Right atrium auricular region (tissue), 2 donors: Measurements from ENCODE around the gene BDNF. TPM values are rescaled to one million over a fixed set of nuclear protein-coding genes. Genes with fewer than 3 reads are reported as not detected.
A peak's percentile ranks its signal among the peaks of the same experiment; 100 is the strongest.

Source experiments
- DNase-seq: peaks from one replicate; pipeline ENCODE4 v3.0.0-alpha.2; 2019; ENCODE audit warnings: low spot score
- H3K27ac ChIP-seq, 2 donors: fragments of 200-600 bp; sonication (generic); 1 replicate in 1 of 2; 2 replicates in 1 of 2; pipeline ENCODE4 v1.5.1; 2016 to 2019
- H3K27me3 ChIP-seq, 2 donors: fragments of 200-600 bp; sonication (generic); one replicate each; pipeline versions ENCODE4 v1.5.1 to v1.6.0; 2017 to 2019
- H3K36me3 ChIP-seq: fragments of 200-600 bp; sonication (generic); one replicate; pipeline ENCODE4 v1.5.1; 2016
- H3K4me1 ChIP-seq, 2 donors: fragments of 200-600 bp; sonication (generic); one replicate each; pipeline versions ENCODE4 v1.5.1 to v1.6.0; 2017 to 2019
- H3K4me3 ChIP-seq, 2 donors: fragments of 200-600 bp; sonication (generic); 1 replicate in 1 of 2; 2 replicates in 1 of 2; pipeline ENCODE4 v1.5.1; 2017 to 2019; ENCODE audit warnings: mild to moderate bottlenecking in 1 of 2, moderate library complexity in 1 of 2
- H3K9me3 ChIP-seq, 2 donors: fragments of 200-600 bp; sonication (generic); one replicate each; pipeline ENCODE4 v1.5.1; 2019
- total RNA-seq, 2 donors: library from RNA; depleted of rRNA; stranded (reverse); fragments of >200 nt; gene quantifications; one replicate each; pipeline ENCODE4 v1.1.0, GENCODE V29; 2016
- TF ChIP-seq, protein P1 (sequence below), 2 donors: fragments of 200-600 bp; sonication (generic); IDR thresholded peaks; one replicate each; pipeline ENCODE4 v1.5.1; 2019; ENCODE audit warnings: antibody characterized with exemption in 2 of 2

The BDNF gene
- total RNA-seq, 2 donors from 2014 or later, result 0.20 TPM; not detected in 1

GRCh38 chr11:27722953-27723344 is 22.7 kb upstream of the BDNF start:
- Histone ChIP-seq H3K4me1 (peaks cover 0 to 36% of the 10 kb centered on the region in 2 donors), H3K9me3 (no peaks in the 10 kb centered on the region), H3K4me3 (peak overlapping the region in 1 of 2 donors; percentile 44), H3K27me3 (peaks cover 11 to 36% of the 10 kb centered on the region in 2 donors), H3K36me3 (no peaks in the 10 kb centered on the region), H3K27ac (no peak overlapping the region)
- no peak for DNase-seq
- TF ChIP-seq, protein P1, sequence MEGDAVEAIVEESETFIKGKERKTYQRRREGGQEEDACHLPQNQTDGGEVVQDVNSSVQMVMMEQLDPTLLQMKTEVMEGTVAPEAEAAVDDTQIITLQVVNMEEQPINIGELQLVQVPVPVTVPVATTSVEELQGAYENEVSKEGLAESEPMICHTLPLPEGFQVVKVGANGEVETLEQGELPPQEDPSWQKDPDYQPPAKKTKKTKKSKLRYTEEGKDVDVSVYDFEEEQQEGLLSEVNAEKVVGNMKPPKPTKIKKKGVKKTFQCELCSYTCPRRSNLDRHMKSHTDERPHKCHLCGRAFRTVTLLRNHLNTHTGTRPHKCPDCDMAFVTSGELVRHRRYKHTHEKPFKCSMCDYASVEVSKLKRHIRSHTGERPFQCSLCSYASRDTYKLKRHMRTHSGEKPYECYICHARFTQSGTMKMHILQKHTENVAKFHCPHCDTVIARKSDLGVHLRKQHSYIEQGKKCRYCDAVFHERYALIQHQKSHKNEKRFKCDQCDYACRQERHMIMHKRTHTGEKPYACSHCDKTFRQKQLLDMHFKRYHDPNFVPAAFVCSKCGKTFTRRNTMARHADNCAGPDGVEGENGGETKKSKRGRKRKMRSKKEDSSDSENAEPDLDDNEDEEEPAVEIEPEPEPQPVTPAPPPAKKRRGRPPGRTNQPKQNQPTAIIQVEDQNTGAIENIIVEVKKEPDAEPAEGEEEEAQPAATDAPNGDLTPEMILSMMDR (IDR thresholded peaks at IDR 0.05), result no peak

DNA sequence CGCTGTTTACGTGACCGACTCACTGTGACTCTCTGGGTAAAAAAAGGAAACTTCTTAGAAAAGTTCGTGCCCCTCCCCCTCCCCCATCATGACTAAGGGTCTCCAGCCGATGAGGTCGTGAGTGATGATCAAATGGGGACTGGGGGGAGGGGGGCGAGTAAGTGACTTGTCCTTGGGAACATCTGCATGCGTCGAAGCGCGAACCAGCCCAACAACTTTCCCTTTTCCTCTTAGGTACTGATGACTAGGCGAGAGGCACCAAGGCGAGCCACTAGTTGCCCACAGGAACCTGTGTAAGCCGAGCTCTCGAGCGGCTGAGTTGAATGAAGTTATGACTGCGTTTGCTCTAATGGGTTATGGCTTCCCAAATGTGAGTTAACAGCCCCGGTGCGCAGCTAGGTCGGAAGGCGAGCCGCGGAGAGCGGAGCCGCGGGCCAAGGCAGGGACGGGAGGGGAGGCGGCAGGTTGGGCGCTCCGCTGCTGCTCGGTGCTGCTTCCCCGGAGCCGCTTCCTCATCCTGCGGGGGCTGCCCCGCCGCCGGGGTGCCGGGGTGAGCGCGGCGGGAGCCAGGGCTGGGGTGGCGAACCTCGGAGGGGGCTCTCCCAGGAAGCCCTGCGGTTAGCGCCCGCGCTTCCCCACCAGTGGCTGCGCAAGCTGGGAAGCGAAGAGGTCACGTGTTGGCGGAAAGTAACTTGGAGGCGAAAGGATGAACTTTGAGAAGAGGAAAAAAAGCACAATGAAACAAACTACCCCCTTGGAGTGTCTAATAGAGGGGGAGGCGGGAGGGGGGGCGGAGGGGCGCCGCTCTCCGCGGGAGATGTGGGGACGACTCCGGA is 22.1 kb upstream of the BDNF start:
- H3K36me3 ChIP-seq, result no peaks in the 10 kb centered on the region

DNA sequence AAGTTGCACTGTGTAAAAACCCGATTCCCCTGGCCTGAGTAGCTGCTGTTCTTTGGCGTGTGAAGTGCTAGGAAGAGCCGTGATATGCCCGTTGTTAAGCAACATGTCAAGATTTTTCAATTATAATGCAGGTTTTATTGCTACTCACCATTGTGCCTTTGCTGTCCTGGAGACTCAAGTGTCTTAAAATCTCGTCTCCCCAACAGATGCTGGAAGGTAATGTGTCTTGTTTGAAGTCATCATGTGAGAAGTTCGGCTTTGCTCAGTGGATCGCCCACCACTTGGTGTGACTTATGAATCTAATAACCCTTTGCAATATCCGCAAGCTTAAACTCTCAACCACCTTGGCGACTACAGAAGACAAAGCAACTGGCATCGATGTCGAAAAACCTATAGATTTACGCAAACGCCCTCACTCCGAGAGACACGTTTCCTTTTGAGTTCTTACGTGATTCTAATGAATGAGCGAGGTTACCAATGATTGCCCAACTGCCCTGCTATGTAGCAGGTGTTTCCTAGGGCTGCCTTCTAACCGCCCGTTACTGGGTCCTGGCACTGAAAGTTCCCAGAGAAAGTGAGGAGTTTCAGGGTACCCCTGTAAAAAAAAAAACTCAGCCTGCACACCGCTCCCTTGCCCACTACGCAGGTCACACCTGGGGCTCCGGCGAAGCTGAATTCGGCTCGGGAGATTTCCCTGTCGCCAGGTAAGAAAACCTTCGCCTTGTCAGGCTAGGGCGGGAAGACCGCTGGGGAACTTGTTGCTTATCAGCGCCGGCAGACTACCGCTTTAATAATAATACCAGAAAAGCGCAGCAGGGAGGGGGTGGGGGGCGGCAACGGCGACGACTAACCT is 21.2 kb upstream of the BDNF start:
- Histone ChIP-seq H3K36me3 (no peaks in the 10 kb centered on the region), H3K4me1 (peaks cover 0 to 38% of the 10 kb centered on the region in 2 donors), H3K27ac (no peak overlapping the region), H3K4me3 (peak overlapping the region in 1 of 2 donors; percentile 44), H3K9me3 (no peaks in the 10 kb centered on the region), H3K27me3 (peaks cover 11 to 38% of the 10 kb centered on the region in 2 donors)
- no peak for DNase-seq
- TF ChIP-seq, protein P1 (IDR thresholded peaks at IDR 0.05), result no peak

More for the DNA sequence above, 22.1 kb upstream of the BDNF start:
- TF ChIP-seq, protein P1 (IDR thresholded peaks at IDR 0.05), result no peak
- no peak for DNase-seq
- no peak overlapping the region for H3K27ac ChIP-seq
- H3K27me3 ChIP-seq, result peaks cover 11 to 38% of the 10 kb centered on the region in 2 donors
- peaks cover 0 to 38% of the 10 kb centered on the region in 2 donors for H3K4me1 ChIP-seq
- H3K4me3 ChIP-seq, result peak overlapping the region in 1 of 2 donors; percentile 44
- no peaks in the 10 kb centered on the region for H3K9me3 ChIP-seq

GRCh38 chr11:27720277-27720830 is 20.1 kb upstream of the BDNF start:
- Histone ChIP-seq H3K36me3 (no peaks in the 10 kb centered on the region), H3K9me3 (no peaks in the 10 kb centered on the region), H3K27ac (no peak overlapping the region), H3K27me3 (peaks cover 11 to 38% of the 10 kb centered on the region in 2 donors), H3K4me1 (peaks cover 0 to 38% of the 10 kb centered on the region in 2 donors), H3K4me3 (no peak overlapping the region)
- DNase-seq, result no peak
- TF ChIP-seq, protein P1 (IDR thresholded peaks at IDR 0.05), result no peak

DNA sequence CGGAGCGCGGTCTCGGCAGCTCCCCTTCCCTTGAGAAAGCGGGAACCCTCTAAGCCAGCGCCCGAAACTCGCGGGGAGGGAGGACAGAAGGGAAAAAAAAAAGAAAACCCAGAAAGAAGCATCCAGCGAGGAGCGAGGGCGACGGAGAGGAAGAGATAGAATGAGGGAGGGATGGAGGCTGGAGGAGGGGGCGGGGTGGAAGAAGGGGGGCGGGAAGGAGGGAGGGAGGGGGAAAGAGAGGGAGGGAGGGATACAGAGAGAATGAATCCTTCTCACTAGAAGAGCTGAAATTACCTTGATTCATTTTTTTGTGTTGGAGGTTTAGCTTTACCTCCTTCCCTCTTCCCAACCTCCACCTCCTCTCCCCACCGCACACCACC is 19.3 kb upstream of the BDNF start:
- TF ChIP-seq, protein P1 (IDR thresholded peaks at IDR 0.05), result no peak
- H3K4me3 ChIP-seq, result peak overlapping the region; percentile 14 to 46

More for the DNA sequence above, 19.3 kb upstream of the BDNF start:
- Histone ChIP-seq H3K9me3 (no peaks in the 10 kb centered on the region), H3K27me3 (peaks cover 11 to 38% of the 10 kb centered on the region in 2 donors), H3K27ac (no peak overlapping the region), H3K4me1 (peaks cover 0 to 38% of the 10 kb centered on the region in 2 donors), H3K36me3 (no peaks in the 10 kb centered on the region)
- no peak for DNase-seq
